Glomerular visceral epithelial cell (primary cell): ENCODE data around the gene POLD1.
"Not testable (repeated sequence)": the region's sequence is repeated elsewhere in the genome, so short reads cannot be mapped to it uniquely, and the experiment has no call there.

ENCODE experiments used
- DNase-seq: peaks from one replicate; pipeline ENCODE4 v3.0.0-alpha.2; 2016; ENCODE audit errors: extremely low spot score

The POLD1 gene

GRCh38 chr19:50365434-50366306 is 18.5 kb upstream of the POLD1 start, which contains the start of gene NAPSA:
Gene NAPSA (minus strand): TSS chr19:50365639. CDS start chr19:50365621, 18 bp downstream.
- DNase-seq: no peak

GRCh38 chr19:50368649-50369570 is 15.2 kb upstream of the POLD1 start:
- peak; percentile 85 for DNase-seq

DNA sequence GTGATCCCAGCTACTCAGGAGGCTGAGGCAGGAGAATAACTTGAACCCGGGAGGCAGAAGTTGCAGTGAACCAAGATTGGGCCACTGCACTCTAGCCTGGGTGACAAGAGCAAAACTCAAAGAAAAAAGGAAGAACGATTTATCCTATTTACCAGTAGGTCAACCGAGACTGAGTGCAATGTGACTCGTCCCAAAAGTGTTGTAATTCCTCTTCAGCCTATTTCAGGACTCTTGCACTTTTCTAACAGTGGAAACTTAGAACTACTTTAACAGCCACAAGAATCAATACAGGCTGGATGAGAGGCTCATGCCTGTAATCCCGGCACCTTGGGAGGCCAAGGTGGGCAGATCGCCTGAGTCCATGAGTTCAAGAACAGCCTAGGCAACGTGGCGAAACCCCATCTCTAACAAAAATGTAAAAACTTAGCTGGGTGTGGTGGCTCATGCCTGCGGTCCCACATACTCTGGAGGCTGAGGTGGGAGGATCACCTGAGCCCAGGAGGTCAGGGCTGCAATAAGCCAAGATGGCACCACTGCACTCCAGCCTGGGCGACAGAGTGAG is 12.2 kb upstream of the POLD1 start:
- no peak for DNase-seq

DNA sequence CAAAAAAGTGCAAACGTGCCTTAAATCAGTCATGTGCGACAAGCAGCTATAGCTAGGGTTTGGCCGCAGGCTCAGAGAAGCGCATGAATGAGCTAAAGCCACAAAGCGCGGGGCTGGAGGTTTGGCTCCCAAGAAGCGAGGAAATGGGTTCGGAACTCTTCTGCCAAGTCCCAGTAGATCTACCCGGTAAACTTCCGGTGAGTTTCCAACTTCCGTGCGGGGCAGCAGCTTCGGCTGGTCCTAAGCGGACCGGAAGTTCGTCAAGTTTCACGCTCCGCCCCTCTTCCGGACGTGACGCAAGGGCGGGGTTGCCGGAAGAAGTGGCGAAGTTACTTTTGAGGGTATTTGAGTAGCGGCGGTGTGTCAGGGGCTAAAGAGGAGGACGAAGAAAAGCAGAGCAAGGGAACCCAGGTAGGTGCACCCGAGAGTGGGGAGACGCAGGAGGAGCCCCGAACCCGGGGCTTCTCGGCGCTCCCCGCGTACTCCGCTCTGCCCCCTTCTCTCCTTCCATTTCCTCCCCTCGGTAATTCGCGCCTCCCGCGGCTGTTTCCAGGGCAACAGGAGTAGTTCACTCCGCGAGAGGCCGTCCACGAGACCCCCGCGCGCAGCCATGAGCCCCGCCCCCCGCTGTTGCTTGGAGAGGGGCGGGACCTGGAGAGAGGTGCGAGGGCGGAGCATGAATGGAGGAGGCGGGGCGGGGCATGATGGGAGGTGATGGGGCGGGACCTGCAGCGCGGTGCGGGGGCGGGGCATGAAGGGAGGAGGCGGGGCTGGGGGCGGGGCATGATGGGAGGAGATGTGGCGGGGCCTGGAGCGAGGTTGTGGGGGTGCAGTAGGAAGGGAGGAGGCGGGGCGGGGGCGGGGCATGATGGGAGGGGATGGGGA is 7.7 kb upstream of the POLD1 start, which contains the start of gene NR1H2:
NR1H2 (plus strand) TSS at position 292 of the 885 bp plus-strand sequence. CDS start 1,149 bp downstream, outside the sequence.
- peak; percentile 98 for DNase-seq

DNA sequence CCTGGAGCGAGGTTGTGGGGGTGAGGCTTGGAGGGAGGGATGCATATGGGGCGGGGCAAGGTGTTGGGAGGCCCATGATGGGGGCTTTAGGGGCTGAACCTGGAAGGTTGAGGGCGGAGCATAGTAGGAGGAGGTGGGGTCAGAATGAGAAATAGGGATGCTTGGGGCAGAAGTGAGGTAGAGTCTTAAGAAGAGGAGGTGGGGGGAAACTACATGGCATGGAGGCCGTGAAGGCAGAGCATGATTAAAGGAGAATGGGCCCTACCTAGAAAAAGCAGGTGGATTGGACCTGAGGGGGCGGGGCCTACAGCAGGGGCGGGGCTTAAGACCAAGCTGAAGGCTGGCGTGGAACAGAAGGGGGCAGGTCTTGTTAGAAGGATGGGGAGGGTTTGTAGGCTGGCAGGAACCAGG is 7.1 kb upstream of the POLD1 start:
- DNase-seq: no peak

GRCh38 chr19:50377517-50377916 is 6.6 kb upstream of the POLD1 start:
- no peak for DNase-seq

DNA sequence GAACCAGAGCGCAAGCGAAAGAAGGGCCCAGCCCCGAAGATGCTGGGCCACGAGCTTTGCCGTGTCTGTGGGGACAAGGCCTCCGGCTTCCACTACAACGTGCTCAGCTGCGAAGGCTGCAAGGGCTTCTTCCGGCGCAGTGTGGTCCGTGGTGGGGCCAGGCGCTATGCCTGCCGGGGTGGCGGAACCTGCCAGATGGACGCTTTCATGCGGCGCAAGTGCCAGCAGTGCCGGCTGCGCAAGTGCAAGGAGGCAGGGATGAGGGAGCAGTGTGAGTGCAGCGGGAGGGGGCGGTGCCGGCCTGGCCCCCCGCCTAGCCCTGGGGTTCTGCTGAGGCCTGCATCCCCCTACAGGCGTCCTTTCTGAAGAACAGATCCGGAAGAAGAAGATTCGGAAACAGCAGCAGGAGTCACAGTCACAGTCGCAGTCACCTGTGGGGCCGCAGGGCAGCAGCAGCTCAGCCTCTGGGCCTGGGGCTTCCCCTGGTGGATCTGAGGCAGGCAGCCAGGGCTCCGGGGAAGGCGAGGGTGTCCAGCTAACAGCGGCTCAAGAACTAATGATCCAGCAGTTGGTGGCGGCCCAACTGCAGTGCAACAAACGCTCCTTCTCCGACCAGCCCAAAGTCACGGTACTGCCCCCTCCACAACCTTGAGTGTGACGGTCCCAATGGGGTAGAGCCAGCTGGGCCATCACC is 5.8 kb upstream of the POLD1 start:
- no peak for DNase-seq

DNA sequence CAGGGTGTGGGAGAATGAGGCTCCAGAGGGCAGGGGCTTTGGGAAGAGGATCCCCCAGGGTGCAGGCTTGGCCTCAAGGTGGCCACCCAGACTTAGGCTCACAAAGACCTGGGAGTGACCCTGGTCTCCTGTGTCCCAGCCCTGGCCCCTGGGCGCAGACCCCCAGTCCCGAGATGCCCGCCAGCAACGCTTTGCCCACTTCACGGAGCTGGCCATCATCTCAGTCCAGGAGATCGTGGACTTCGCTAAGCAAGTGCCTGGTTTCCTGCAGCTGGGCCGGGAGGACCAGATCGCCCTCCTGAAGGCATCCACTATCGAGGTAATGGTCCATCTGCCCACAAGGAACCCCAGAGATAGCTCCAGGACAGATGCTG is 5.3 kb upstream of the POLD1 start:
- no peak for DNase-seq

GRCh38 chr19:50379602-50380001 is 4.5 kb upstream of the POLD1 start:
- DNase-seq: no peak

GRCh38 chr19:50380137-50380536 is 4.0 kb upstream of the POLD1 start:
- DNase-seq: no peak

GRCh38 chr19:50380751-50381151 is 3.4 kb upstream of the POLD1 start:
- no peak for DNase-seq

DNA sequence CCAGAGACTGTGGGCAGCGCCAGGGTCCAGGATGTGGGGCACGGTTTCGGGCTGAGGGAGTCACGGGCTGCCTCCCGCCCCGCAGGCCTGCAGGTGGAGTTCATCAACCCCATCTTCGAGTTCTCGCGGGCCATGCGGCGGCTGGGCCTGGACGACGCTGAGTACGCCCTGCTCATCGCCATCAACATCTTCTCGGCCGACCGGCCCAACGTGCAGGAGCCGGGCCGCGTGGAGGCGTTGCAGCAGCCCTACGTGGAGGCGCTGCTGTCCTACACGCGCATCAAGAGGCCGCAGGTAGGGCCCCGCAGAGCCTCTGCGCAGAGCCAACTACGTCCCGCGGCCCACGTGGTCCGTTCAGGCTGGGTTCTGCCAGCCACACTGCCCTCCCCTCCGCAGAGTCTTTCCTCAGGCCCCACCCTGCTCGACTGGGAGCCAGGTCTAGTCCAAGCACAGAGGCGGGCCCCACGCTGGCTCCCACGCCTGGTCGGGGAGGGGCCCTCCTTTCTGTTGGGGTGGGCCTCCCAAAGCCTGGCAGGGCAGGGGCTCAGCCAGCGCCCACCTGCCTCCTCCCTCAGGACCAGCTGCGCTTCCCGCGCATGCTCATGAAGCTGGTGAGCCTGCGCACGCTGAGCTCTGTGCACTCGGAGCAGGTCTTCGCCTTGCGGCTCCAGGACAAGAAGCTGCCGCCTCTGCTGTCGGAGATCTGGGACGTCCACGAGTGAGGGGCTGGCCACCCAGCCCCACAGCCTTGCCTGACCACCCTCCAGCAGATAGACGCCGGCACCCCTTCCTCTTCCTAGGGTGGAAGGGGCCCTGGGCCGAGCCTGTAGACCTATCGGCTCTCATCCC is 2.0 kb upstream of the POLD1 start:
- no peak for DNase-seq

GRCh38 chr19:50383001-50383851 is 921 bp upstream of the POLD1 start:
- DNase-seq: no peak

GRCh38 chr19:50384685-50385535 is 763 bp downstream of the POLD1 start:
- peak; percentile 51 for DNase-seq

- no peak for DNase-seq
Measured at GRCh38 chr19:50387176-50387867, 3.2 kb downstream of the POLD1 start.

GRCh38 chr19:50387868-50388245 is 3.7 kb downstream of the POLD1 start:
- no peak for DNase-seq

GRCh38 chr19:50390295-50390694 is 6.1 kb downstream of the POLD1 start:
- not testable (repeated sequence) for DNase-seq
